ENCODE results near the gene MCC. TPM values are rescaled to one million over a fixed set of nuclear protein-coding genes. Genes with fewer than 3 reads are reported as not detected.

MCC gene
- total RNA-seq, 4 donors from 2014 or later, result 1.2 to 133 (median 8.5) TPM

- Histone ChIP-seq H3K4me1 (no peaks in the 10 kb centered on the region), H3K27me3 (no peaks in the 10 kb centered on the region), H3K4me3 (no peak overlapping the region), H3K36me3 (no peaks in the 10 kb centered on the region), H3K27ac (no peak overlapping the region), H3K9me3 (no peaks in the 10 kb centered on the region)
- no peak for TF ChIP-seq POLR2A (IDR thresholded peaks at IDR 0.05)
- TF ChIP-seq CTCF (IDR thresholded peaks at IDR 0.05), result no peak
- DNase-seq, result no peak
Observed at GRCh38 chr5:113202287-113202686, 286.0 kb downstream of the MCC start.

- Histone ChIP-seq H3K4me1 (no peaks in the 10 kb centered on the region), H3K9me3 (no peaks in the 10 kb centered on the region), H3K27ac (no peak overlapping the region), H3K4me3 (no peak overlapping the region), H3K27me3 (no peaks in the 10 kb centered on the region), H3K36me3 (no peaks in the 10 kb centered on the region)
- TF ChIP-seq POLR2A (IDR thresholded peaks at IDR 0.05) (no peak), CTCF (IDR thresholded peaks at IDR 0.05) (no peak)
- DNase-seq, result no peak
Observed at GRCh38 chr5:113201715-113202114, 286.5 kb downstream of the MCC start.

DNA sequence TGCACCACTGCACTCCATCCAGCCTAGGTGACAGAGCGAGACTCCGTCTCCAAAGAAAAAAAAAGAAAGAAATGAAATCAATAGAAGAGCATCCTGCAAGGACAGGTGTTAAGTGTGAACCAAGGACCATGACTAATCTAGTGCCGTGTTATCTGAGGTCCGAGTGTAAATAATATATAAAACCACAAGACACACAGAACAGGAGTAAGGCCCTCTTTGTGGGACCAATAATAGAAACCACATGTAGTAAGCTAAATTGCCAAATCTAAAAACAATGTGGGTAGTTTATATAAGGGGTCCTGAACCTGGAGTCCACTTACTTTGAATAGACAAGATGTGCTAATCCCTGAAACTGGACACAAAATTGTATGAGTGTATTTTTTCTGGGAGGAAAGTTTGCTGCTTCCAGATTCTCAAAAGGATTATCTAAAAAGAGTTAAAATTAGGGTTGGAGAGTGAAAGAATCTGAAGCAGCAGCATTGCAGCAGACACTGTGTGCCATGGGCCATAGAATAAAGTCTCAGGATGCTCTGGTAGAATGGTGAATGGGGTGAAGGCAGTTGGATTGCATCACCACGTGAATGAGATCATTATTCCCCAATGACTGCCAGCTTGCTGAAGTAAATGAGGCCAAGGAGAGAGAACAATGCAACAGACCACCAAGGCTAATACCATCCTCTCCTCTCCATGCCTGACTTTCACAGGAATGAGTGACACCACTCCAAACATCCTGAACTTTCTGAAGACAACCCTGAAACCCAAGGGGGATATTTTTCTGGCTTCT lies 288.9 kb downstream of the MCC start:
- Histone ChIP-seq H3K4me3 (no peak overlapping the region), H3K4me1 (no peaks in the 10 kb centered on the region), H3K36me3 (no peaks in the 10 kb centered on the region), H3K9me3 (no peaks in the 10 kb centered on the region), H3K27me3 (no peaks in the 10 kb centered on the region), H3K27ac (no peak overlapping the region)
- no peak for DNase-seq
- TF ChIP-seq CTCF (IDR thresholded peaks at IDR 0.05) (no peak), POLR2A (IDR thresholded peaks at IDR 0.05) (no peak)

GRCh38 chr5:113197456-113198200 lies 290.6 kb downstream of the MCC start:
- Histone ChIP-seq H3K36me3 (no peaks in the 10 kb centered on the region), H3K4me1 (no peaks in the 10 kb centered on the region), H3K27ac (no peak overlapping the region), H3K9me3 (no peaks in the 10 kb centered on the region), H3K4me3 (no peak overlapping the region), H3K27me3 (no peaks in the 10 kb centered on the region)
- DNase-seq, result no peak
- TF ChIP-seq CTCF (IDR thresholded peaks at IDR 0.05), result no peak
- no peak for TF ChIP-seq POLR2A (IDR thresholded peaks at IDR 0.05)

GRCh38 chr5:113195771-113196170 lies 292.5 kb downstream of the MCC start:
- no peaks in the 10 kb centered on the region for H3K36me3 ChIP-seq
- H3K4me1 ChIP-seq, result no peaks in the 10 kb centered on the region
- TF ChIP-seq POLR2A (IDR thresholded peaks at IDR 0.05) (no peak), CTCF (IDR thresholded peaks at IDR 0.05) (no peak)
- no peak for DNase-seq
- H3K27ac ChIP-seq, result no peak overlapping the region
- no peaks in the 10 kb centered on the region for H3K9me3 ChIP-seq
- no peaks in the 10 kb centered on the region for H3K27me3 ChIP-seq
- H3K4me3 ChIP-seq, result no peak overlapping the region
